ENCODE measurements around the gene IRF2. TPM values are rescaled to one million over a fixed set of nuclear protein-coding genes. Genes with fewer than 3 reads are reported as not detected.
"Not testable (repeated sequence)": the region's sequence is repeated elsewhere in the genome, so short reads cannot be mapped to it uniquely, and the experiment has no call there.

IRF2 gene
- total RNA-seq, 3 donors from 2014 or later (not counting 1 experiment from before 2014, with no cell fraction given): 50.6 to 68.5 (median 59.8) TPM

- Histone ChIP-seq H3K4me3 (ENCODE audit: low read length) (no peak overlapping the region), H3K27ac (ENCODE audit: low read length) (no peak overlapping the region), H3K9me3 (ENCODE audit: control insufficient read depth, insufficient read depth, low read length) (no peaks in the 10 kb centered on the region), H3K36me3 (ENCODE audit: control insufficient read depth, insufficient read depth, low read length) (peaks cover 6% of the 10 kb centered on the region), H3K27me3 (ENCODE audit: control insufficient read depth, insufficient read depth, low read length) (no peaks in the 10 kb centered on the region), H3K4me1 (ENCODE audit: control insufficient read depth, insufficient read depth, low read length) (peaks cover 45% of the 10 kb centered on the region)
- H3K27ac Mint-ChIP-seq: peak overlapping the region; percentile 8 to 65
- H3K4me1 Mint-ChIP-seq: peaks cover 50 to 53% of the 10 kb centered on the region in 2 donors
- peak overlapping the region; percentile 21 for H3K4me3 Mint-ChIP-seq
- TF ChIP-seq CTCF (IDR thresholded peaks at IDR 0.05): no peak
- DNase-seq: peak in 1 of 2 donors; percentile 45
- intact Hi-C loops (cut with micrococcal nuclease): loop anchor here (5.0 kb wide), 1 partner anchor 40 kb away; no protein-coding TSS in a partner anchor
- no peaks in the 10 kb centered on the region for H3K9me3 Mint-ChIP-seq
- ATAC-seq: peak; percentile 73 to 83 (median 79)
- 15% methylated on average over 12 of the region's 12 CpGs for WGBS (ENCODE audit: insufficient coverage)
- H3K36me3 Mint-ChIP-seq: peaks cover 11% of the 10 kb centered on the region
- H3K27me3 Mint-ChIP-seq (ENCODE audit: low read depth in 2 of 2): no peaks in the 10 kb centered on the region
Measured at GRCh38 chr4:184382189-184382846, 92.0 kb downstream of the IRF2 start.

- Mint-ChIP-seq H3K36me3 (peaks cover 5% of the 10 kb centered on the region), H3K27ac (no peak overlapping the region), H3K4me3 (no peak overlapping the region), H3K4me1 (peaks cover 47 to 50% of the 10 kb centered on the region in 2 donors), H3K27me3 (ENCODE audit: low read depth in 2 of 2) (no peaks in the 10 kb centered on the region), H3K9me3 (no peaks in the 10 kb centered on the region)
- no peak overlapping the region for H3K4me3 ChIP-seq (ENCODE audit: low read length)
- no peak overlapping the region for H3K27ac ChIP-seq (ENCODE audit: low read length)
- no peak for DNase-seq
- WGBS (ENCODE audit: insufficient coverage): 74% methylated on average over 4 of the region's 4 CpGs
- no peaks in the 10 kb centered on the region for H3K9me3 ChIP-seq (ENCODE audit: control insufficient read depth, insufficient read depth, low read length)
- peaks cover 36% of the 10 kb centered on the region for H3K4me1 ChIP-seq (ENCODE audit: control insufficient read depth, insufficient read depth, low read length)
- H3K36me3 ChIP-seq (ENCODE audit: control insufficient read depth, insufficient read depth, low read length): no peaks in the 10 kb centered on the region
- intact Hi-C loops (cut with micrococcal nuclease): loop anchor here (5.0 kb wide), 1 partner anchor 38 kb away; no protein-coding TSS in a partner anchor
- ATAC-seq: no peak
- no peak for TF ChIP-seq CTCF (IDR thresholded peaks at IDR 0.05)
- H3K27me3 ChIP-seq (ENCODE audit: control insufficient read depth, insufficient read depth, low read length): no peaks in the 10 kb centered on the region
Measured at GRCh38 chr4:184380707-184381106, 93.6 kb downstream of the IRF2 start.

GRCh38 chr4:184380214-184380613 is 94.1 kb downstream of the IRF2 start:
- H3K9me3 ChIP-seq (ENCODE audit: control insufficient read depth, insufficient read depth, low read length); H3K27ac Mint-ChIP-seq; H3K36me3 Mint-ChIP-seq; H3K27me3 ChIP-seq (ENCODE audit: control insufficient read depth, insufficient read depth, low read length); H3K27me3 Mint-ChIP-seq (ENCODE audit: low read depth in 2 of 2); DNase-seq; H3K36me3 ChIP-seq (ENCODE audit: control insufficient read depth, insufficient read depth, low read length); H3K4me3 Mint-ChIP-seq; H3K9me3 Mint-ChIP-seq; H3K27ac ChIP-seq (ENCODE audit: low read length); H3K4me3 ChIP-seq (ENCODE audit: low read length); ATAC-seq: not testable (repeated sequence)
- intact Hi-C loops (cut with micrococcal nuclease): loop anchor here (5.0 kb wide), 1 partner anchor 38 kb away; no protein-coding TSS in a partner anchor
- peaks cover 33% of the 10 kb centered on the region for H3K4me1 ChIP-seq (ENCODE audit: control insufficient read depth, insufficient read depth, low read length)
- peaks cover 42 to 46% of the 10 kb centered on the region in 2 donors for H3K4me1 Mint-ChIP-seq
- 87% methylated on average over 4 of the region's 5 CpGs for WGBS (ENCODE audit: insufficient coverage)

GRCh38 chr4:184376923-184377322 is 97.4 kb downstream of the IRF2 start:
- H3K27ac ChIP-seq (ENCODE audit: low read length): no peak overlapping the region
- H3K4me1 Mint-ChIP-seq: peaks cover 14 to 18% of the 10 kb centered on the region in 2 donors
- no peak overlapping the region for H3K4me3 ChIP-seq (ENCODE audit: low read length)
- no peak for TF ChIP-seq CTCF (IDR thresholded peaks at IDR 0.05)
- no peaks in the 10 kb centered on the region for H3K27me3 ChIP-seq (ENCODE audit: control insufficient read depth, insufficient read depth, low read length)
- H3K27me3 Mint-ChIP-seq (ENCODE audit: low read depth in 2 of 2): no peaks in the 10 kb centered on the region
- DNase-seq: no peak
- intact Hi-C loops (cut with micrococcal nuclease): no loop called here
- WGBS (ENCODE audit: insufficient coverage): 100% methylated on average over 1 of the region's 1 CpG
- ATAC-seq: no peak
- no peak overlapping the region for H3K27ac Mint-ChIP-seq
- H3K36me3 ChIP-seq (ENCODE audit: control insufficient read depth, insufficient read depth, low read length): no peaks in the 10 kb centered on the region
- no peak overlapping the region for H3K4me3 Mint-ChIP-seq
- H3K9me3 ChIP-seq (ENCODE audit: control insufficient read depth, insufficient read depth, low read length): no peaks in the 10 kb centered on the region
- H3K4me1 ChIP-seq (ENCODE audit: control insufficient read depth, insufficient read depth, low read length): peaks cover 4% of the 10 kb centered on the region
- no peaks in the 10 kb centered on the region for H3K9me3 Mint-ChIP-seq
- H3K36me3 Mint-ChIP-seq: peaks cover 5% of the 10 kb centered on the region
